PC-9 (cell line): Measurements from ENCODE around the gene SNCAIP. TPM values are rescaled to one million over a fixed set of nuclear protein-coding genes. Genes with fewer than 3 reads are reported as not detected.

Source experiments
- BruUV-seq: library from RNA; stranded (reverse); fragments of 400-500 nt; replicated peaks from 2 replicates; lab custom pipeline; 2021; lab: Mats Ljungman, UMichigan
- CTCF ChIA-PET: fragments of 300-600 bp; sonication (Branson Sonifier 250); formaldehyde crosslinking; loops from one replicate; lab custom pipeline; 2022; ENCODE audit warnings: antibody characterized with exemption; lab: Charles Lee
- POLR2A ChIA-PET: fragments of 300-600 bp; sonication (Branson Sonifier 250); formaldehyde crosslinking; loops from one replicate; lab custom pipeline; 2022; ENCODE audit warnings: antibody characterized with exemption; ENCODE audit not compliant: unreplicated experiment; lab: Charles Lee
- DNase-seq, 2 experiments: peaks; one replicate each; pipeline versions ENCODE4 v3.0.0 to v3.0.0-alpha.2; 2015 to 2022; ENCODE audit warnings: mixed read lengths in 1 of 2
- H2AFZ ChIP-seq: fragments of 200-600 bp; sonication (generic); 2 replicates; pipeline ENCODE4 v1.8.1; 2017; ENCODE audit warnings: antibody characterized with exemption
- H3F3A ChIP-seq: fragments of 200-600 bp; sonication (generic); 2 replicates; pipeline ENCODE4 v1.8.1; 2017; ENCODE audit warnings: antibody characterized with exemption, mild to moderate bottlenecking, low read depth; ENCODE audit not compliant: insufficient read depth
- H3K27ac ChIP-seq: fragments of 200-600 bp; sonication (generic); 2 replicates; pipeline ENCODE4 v1.6.1; 2016; ENCODE audit warnings: mixed run types
- H3K27me3 ChIP-seq: fragments of 200-600 bp; sonication (generic); 2 replicates; pipeline ENCODE4 v1.6.1; 2016; ENCODE audit warnings: low read depth, mixed run types; ENCODE audit not compliant: insufficient read depth
- H3K36me3 ChIP-seq: fragments of 200-600 bp; sonication (generic); 2 replicates; pipeline ENCODE4 v1.6.1; 2016; ENCODE audit warnings: low read depth, mixed run types
- H3K4me1 ChIP-seq: fragments of 200-600 bp; sonication (generic); replicated peaks from 2 replicates; pipeline ENCODE4 v1.6.1; 2016; ENCODE audit warnings: mixed run types; ENCODE audit not compliant: insufficient read depth
- H3K4me2 ChIP-seq: fragments of 200-600 bp; sonication (generic); 2 replicates; pipeline ENCODE4 v1.6.1; 2017; ENCODE audit warnings: mixed run types
- H3K4me3 ChIP-seq: fragments of 200-600 bp; sonication (generic); 2 replicates; pipeline ENCODE4 v1.6.1; 2016; ENCODE audit warnings: mixed run types
- H3K79me2 ChIP-seq: fragments of 200-600 bp; sonication (generic); 2 replicates; pipeline ENCODE4 v1.6.1; 2017; ENCODE audit warnings: low read depth, mixed run types
- H3K9me2 ChIP-seq: fragments of 200-600 bp; sonication (generic); 2 replicates; pipeline ENCODE4 v1.8.1; 2017; ENCODE audit warnings: mild to moderate bottlenecking; ENCODE audit not compliant: insufficient read depth
- H3K9me3 ChIP-seq: fragments of 200-600 bp; sonication (generic); 2 replicates; pipeline ENCODE4 v1.8.1; 2016; ENCODE audit warnings: low read depth; ENCODE audit not compliant: insufficient read depth
- H4K20me1 ChIP-seq: fragments of 200-600 bp; sonication (generic); 2 replicates; pipeline ENCODE4 v1.8.1; 2017; ENCODE audit not compliant: insufficient read depth
- EZH2 ChIP-seq: fragments of 200-600 bp; sonication (generic); IDR thresholded peaks from 2 replicates; pipeline ENCODE4 v1.8.0; 2017; ENCODE audit warnings: antibody characterized with exemption, low read depth
- intact Hi-C: fragments of 100-400 bp; cut with micrococcal nuclease; formaldehyde crosslinking; loops from one replicate; pipeline ENCODE4 v1.10.0; 2022; ENCODE audit not compliant: unreplicated experiment
- total RNA-seq: library from RNA; stranded (reverse); gene quantifications from 2 replicates; pipeline ENCODE4 v1.2.3, GENCODE V29; 2021
- TF ChIP-seq, protein P1 (sequence below): fragments of 200-600 bp; sonication (generic); conservative IDR thresholded peaks from 2 replicates; pipeline ENCODE4 v1.6.1; 2017; ENCODE audit warnings: mixed run types, antibody characterized with exemption, mild to moderate bottlenecking, moderate library complexity

The SNCAIP gene
- total RNA-seq, 1 experiment from 2014 or later = not detected

DNA sequence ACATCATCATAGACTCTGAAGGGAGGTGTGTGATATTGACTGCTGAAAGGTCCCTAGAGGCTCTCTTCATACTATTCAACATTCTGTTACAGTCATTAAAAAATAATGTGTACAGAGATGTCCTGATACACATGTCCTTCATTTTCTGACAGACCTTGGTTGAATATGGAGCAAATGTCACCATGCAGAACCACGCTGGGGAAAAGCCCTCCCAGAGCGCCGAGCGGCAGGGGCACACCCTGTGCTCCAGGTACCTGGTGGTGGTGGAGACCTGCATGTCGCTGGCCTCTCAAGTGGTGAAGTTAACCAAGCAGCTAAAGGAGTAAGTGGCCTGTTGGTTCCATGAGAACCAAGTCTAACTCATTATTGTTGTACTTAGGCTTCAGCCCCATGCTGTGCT is 132.4 kb downstream of the SNCAIP start:
- Histone ChIP-seq H3K9me2 (0 out of 2 replicates have a peak, but pooled peaks cover 3% of the 10 kb centered on the region), H3F3A (no peaks in the 10 kb centered on the region), H3K9me3 (no peaks in the 10 kb centered on the region), H4K20me1 (no peaks in the 10 kb centered on the region), H3K4me2 (no peak overlapping the region), H3K4me3 (no peak overlapping the region), H3K79me2 (no peaks in the 10 kb centered on the region), H3K27ac (no peak overlapping the region), H2AFZ (no peak overlapping the region), H3K27me3 (no peaks in the 10 kb centered on the region), H3K36me3 (no peaks in the 10 kb centered on the region), H3K4me1 (no peaks in the 10 kb centered on the region)
- ChIA-PET CTCF (no interaction called here), POLR2A (no interaction called here)
- DNase-seq = no peak
- BruUV-seq = no TSS peak
- intact Hi-C loops = no loop called here
- no peak for TF ChIP-seq EZH2
- TF ChIP-seq, protein P1, sequence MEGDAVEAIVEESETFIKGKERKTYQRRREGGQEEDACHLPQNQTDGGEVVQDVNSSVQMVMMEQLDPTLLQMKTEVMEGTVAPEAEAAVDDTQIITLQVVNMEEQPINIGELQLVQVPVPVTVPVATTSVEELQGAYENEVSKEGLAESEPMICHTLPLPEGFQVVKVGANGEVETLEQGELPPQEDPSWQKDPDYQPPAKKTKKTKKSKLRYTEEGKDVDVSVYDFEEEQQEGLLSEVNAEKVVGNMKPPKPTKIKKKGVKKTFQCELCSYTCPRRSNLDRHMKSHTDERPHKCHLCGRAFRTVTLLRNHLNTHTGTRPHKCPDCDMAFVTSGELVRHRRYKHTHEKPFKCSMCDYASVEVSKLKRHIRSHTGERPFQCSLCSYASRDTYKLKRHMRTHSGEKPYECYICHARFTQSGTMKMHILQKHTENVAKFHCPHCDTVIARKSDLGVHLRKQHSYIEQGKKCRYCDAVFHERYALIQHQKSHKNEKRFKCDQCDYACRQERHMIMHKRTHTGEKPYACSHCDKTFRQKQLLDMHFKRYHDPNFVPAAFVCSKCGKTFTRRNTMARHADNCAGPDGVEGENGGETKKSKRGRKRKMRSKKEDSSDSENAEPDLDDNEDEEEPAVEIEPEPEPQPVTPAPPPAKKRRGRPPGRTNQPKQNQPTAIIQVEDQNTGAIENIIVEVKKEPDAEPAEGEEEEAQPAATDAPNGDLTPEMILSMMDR = no peak

DNA sequence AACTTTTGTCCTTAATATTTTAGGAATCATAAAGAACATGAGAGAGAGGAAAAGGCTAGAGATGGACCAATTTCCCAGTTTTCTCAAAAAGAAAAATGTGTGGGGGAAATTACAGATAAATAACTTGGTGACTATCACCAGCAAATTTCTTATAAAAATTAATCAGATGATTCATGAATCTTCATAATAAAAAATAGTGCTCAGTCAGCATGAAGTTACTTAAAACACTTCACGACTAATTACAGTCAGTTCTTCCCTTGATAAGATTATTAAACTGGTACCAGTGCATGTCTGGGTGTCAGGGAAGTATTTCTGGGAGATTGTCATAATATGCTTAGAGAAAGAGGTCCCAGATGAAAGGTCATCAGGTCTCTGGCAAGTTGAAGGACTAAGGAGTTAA is 133.0 kb downstream of the SNCAIP start:
- no peak overlapping the region for H3K4me3 ChIP-seq
- H3K27me3 ChIP-seq = no peaks in the 10 kb centered on the region
- ChIA-PET POLR2A (no interaction called here), CTCF (no interaction called here)
- no peaks in the 10 kb centered on the region for H3K9me3 ChIP-seq
- H4K20me1 ChIP-seq = no peaks in the 10 kb centered on the region
- H3K36me3 ChIP-seq = no peaks in the 10 kb centered on the region
- no peaks in the 10 kb centered on the region for H3K79me2 ChIP-seq
- intact Hi-C loops = no loop called here
- TF ChIP-seq, protein P1 = no peak
- TF ChIP-seq EZH2 = no peak
- H3K4me1 ChIP-seq = no peaks in the 10 kb centered on the region
- no peaks in the 10 kb centered on the region for H3F3A ChIP-seq
- no peak overlapping the region for H3K4me2 ChIP-seq
- DNase-seq = no peak
- no TSS peak for BruUV-seq
- H2AFZ ChIP-seq = no peak overlapping the region
- H3K27ac ChIP-seq = no peak overlapping the region
- 0 out of 2 replicates have a peak, but pooled peaks cover 3% of the 10 kb centered on the region for H3K9me2 ChIP-seq

DNA sequence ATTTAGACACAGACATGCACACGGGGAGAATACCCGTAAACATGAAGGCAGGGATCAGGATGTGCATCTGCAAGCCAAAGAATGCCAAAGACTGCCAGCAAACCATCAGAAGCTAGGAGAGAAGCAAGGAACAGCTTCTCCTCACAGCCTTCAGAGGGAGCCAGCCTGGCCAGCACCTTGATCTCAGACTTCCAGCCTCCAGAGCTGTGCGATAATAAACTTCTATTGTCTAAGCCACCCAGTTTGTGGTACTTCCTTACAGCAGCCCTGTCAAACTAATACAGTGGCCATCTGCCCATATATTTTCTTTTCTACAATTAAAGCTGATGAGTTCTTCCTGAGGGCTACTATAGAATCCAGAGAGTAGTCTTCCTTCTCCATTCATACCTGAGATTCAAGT is 135.0 kb downstream of the SNCAIP start:
- no peak for DNase-seq
- Histone ChIP-seq H4K20me1 (no peaks in the 10 kb centered on the region), H3K27ac (no peak overlapping the region), H3K79me2 (no peaks in the 10 kb centered on the region), H3K27me3 (no peaks in the 10 kb centered on the region), H2AFZ (no peak overlapping the region), H3K4me1 (no peaks in the 10 kb centered on the region), H3K9me3 (no peaks in the 10 kb centered on the region), H3F3A (no peaks in the 10 kb centered on the region), H3K9me2 (0 out of 2 replicates have a peak, but pooled peaks cover 3% of the 10 kb centered on the region), H3K36me3 (no peaks in the 10 kb centered on the region), H3K4me2 (no peak overlapping the region), H3K4me3 (no peak overlapping the region)
- TF ChIP-seq EZH2 = no peak
- TF ChIP-seq, protein P1 = no peak
- POLR2A ChIA-PET = no interaction called here
- no TSS peak for BruUV-seq
- intact Hi-C loops = no loop called here
- CTCF ChIA-PET = no interaction called here
